ENCODE results near the gene SNTB2. TPM values are rescaled to one million over a fixed set of nuclear protein-coding genes. Genes with fewer than 3 reads are reported as not detected.

SNTB2 gene
- total RNA-seq, 1 donor from 2014 or later = 22.9 TPM

DNA sequence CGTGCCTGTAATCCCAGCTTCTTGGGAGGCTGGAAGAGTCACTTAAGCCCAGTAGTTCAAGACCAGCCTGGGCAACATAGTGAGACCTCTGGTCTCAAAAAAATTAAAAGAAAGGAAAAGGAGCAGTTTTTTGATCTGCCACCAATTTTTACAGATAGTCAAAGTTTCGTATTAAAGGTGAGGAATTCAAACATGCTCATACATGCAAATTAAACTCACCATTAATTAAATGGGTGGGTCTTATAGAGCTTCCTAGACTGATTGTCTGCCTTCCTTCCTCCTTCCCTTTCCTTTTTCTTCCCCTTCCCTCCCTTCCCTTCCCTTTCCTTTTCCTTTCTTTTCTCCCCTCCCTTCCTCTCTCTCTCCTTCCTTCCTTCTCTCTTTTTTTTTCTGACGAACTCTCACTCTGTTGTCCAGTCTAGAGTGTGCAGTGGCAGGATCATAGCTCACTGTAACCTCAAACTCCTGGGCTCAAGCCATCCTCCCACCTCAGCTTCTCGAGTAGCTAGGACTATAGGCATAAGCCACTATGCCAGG is 87.8 kb downstream of the SNTB2 start:
- no peak overlapping the region for H3K4me2 ChIP-seq
- no peak overlapping the region for H3K9ac ChIP-seq
- H3F3A ChIP-seq (ENCODE audit: low read depth) = no peaks in the 10 kb centered on the region
- Mint-ChIP-seq H3K4me1 (no peaks in the 10 kb centered on the region), H3K27ac (no peak overlapping the region), H3K27me3 (ENCODE audit: insufficient read depth, low read depth) (no peaks in the 10 kb centered on the region), H3K4me3 (no peak overlapping the region), H3K9me3 (peaks cover 2% of the 10 kb centered on the region), H3K36me3 (peaks cover 23% of the 10 kb centered on the region)
- no peaks in the 10 kb centered on the region for H3K9me3 ChIP-seq (ENCODE audit: low read depth)
- no peaks in the 10 kb centered on the region for H3K4me1 ChIP-seq
- no peak overlapping the region for H2AFZ ChIP-seq (replicated peaks)
- H4K20me1 ChIP-seq (ENCODE audit: low read depth) = no peaks in the 10 kb centered on the region
- no peak for DNase-seq (ENCODE audit: low spot score)
- no peaks in the 10 kb centered on the region for H3K79me2 ChIP-seq (ENCODE audit: low read depth)
- TF ChIP-seq, protein P1, sequence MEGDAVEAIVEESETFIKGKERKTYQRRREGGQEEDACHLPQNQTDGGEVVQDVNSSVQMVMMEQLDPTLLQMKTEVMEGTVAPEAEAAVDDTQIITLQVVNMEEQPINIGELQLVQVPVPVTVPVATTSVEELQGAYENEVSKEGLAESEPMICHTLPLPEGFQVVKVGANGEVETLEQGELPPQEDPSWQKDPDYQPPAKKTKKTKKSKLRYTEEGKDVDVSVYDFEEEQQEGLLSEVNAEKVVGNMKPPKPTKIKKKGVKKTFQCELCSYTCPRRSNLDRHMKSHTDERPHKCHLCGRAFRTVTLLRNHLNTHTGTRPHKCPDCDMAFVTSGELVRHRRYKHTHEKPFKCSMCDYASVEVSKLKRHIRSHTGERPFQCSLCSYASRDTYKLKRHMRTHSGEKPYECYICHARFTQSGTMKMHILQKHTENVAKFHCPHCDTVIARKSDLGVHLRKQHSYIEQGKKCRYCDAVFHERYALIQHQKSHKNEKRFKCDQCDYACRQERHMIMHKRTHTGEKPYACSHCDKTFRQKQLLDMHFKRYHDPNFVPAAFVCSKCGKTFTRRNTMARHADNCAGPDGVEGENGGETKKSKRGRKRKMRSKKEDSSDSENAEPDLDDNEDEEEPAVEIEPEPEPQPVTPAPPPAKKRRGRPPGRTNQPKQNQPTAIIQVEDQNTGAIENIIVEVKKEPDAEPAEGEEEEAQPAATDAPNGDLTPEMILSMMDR (IDR thresholded peaks at IDR 0.05) = no peak
- TF ChIP-seq EZH2 (IDR thresholded peaks at IDR 0.05) = no peak
- TF ChIP-seq EZH2phosphoT487 (IDR thresholded peaks at IDR 0.05) = no peak
- no peaks in the 10 kb centered on the region for H3K27me3 ChIP-seq
- H3K27ac ChIP-seq = no peak overlapping the region
- H3K4me3 ChIP-seq = no peak overlapping the region
- no peaks in the 10 kb centered on the region for H3K36me3 ChIP-seq

DNA sequence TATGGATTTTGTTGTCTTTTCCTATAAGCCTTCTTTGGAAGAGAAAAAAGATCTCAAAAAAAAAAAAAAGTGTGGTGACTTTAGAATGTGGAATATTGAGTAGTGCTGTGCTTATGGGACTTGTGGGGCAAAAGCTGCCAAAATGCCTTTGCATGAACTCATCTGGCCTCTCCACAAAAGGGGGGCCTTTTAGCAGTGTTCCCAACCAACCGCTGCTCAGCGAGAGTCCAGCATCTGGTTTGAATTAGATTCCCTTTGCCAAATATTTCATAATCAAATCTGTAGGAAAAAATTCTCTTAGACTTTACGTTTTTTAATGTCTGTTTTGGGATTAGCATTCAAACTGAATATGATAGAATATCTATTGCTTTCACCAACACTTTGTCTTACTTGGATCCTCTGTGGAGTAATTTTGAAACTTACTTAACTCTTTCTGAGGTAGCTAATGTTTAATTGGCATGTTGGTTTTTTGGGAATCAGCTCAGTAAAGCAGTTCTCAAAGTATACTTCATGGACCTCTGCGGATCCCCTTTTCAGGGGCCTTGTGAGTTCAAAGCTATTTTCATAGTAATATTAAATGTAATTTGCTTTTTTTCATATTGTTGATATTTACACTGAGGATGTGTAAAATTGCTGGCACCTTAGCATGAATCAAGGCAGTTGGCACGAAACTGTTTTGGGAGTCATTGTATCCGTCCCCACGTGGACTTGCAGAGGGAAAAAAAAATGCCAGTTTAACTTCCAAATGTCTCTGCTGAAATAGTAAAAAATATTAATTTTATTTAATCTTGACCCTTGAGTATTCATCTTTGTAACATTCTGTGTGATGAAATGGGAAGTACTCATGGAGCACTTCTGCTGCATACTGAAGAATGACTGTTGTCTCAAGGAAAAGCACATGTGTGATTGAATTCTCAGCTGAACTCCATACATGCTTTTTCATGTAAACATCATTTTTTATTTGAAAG is 89.5 kb downstream of the SNTB2 start:
- H3K9ac ChIP-seq = no peak overlapping the region
- H3K27me3 ChIP-seq = no peaks in the 10 kb centered on the region
- no peak for DNase-seq (ENCODE audit: low spot score)
- H3K4me2 ChIP-seq = no peak overlapping the region
- no peak overlapping the region for H3K4me3 Mint-ChIP-seq
- H3K79me2 ChIP-seq (ENCODE audit: low read depth) = no peaks in the 10 kb centered on the region
- peaks cover 4% of the 10 kb centered on the region for H3F3A ChIP-seq (ENCODE audit: low read depth)
- no peak overlapping the region for H3K4me3 ChIP-seq
- H3K4me1 ChIP-seq = no peaks in the 10 kb centered on the region
- peaks cover 4% of the 10 kb centered on the region for H3K9me3 Mint-ChIP-seq
- H3K27ac ChIP-seq = no peak overlapping the region
- H3K27me3 Mint-ChIP-seq (ENCODE audit: insufficient read depth, low read depth) = no peaks in the 10 kb centered on the region
- peaks cover 17% of the 10 kb centered on the region for H3K36me3 Mint-ChIP-seq
- no peaks in the 10 kb centered on the region for H3K9me3 ChIP-seq (ENCODE audit: low read depth)
- no peaks in the 10 kb centered on the region for H3K4me1 Mint-ChIP-seq
- no peaks in the 10 kb centered on the region for H4K20me1 ChIP-seq (ENCODE audit: low read depth)
- no peaks in the 10 kb centered on the region for H3K36me3 ChIP-seq
- no peak overlapping the region for H2AFZ ChIP-seq (replicated peaks)
- TF ChIP-seq EZH2 (IDR thresholded peaks at IDR 0.05) (no peak), EZH2phosphoT487 (IDR thresholded peaks at IDR 0.05) (no peak)
- TF ChIP-seq, protein P1 (IDR thresholded peaks at IDR 0.05) = no peak
- no peak overlapping the region for H3K27ac Mint-ChIP-seq

DNA sequence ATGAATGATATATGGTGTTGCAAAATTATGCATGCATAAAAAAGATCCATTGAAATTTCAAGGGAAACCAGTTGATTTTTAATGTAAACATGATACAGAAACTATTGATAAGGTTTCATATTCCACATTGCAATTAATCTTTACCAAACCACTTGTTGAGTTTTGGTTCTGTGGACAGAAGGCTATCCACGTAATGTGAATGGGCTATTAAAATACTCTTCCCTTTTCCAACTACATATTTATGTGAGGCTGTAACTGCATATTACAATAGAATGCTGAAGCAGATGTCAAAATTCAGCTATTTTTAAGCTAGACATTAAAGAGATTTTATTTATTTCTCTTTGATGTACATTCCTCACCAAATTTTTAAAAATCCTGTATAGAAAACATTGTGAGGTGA is 90.4 kb downstream of the SNTB2 start:
- Histone ChIP-seq H3K79me2 (ENCODE audit: low read depth) (no peaks in the 10 kb centered on the region), H3K27me3 (no peaks in the 10 kb centered on the region), H3K4me1 (no peaks in the 10 kb centered on the region), H3F3A (ENCODE audit: low read depth) (peaks cover 4% of the 10 kb centered on the region), H3K4me2 (no peak overlapping the region), H3K4me3 (no peak overlapping the region), H3K27ac (no peak overlapping the region), H3K9ac (no peak overlapping the region), H4K20me1 (ENCODE audit: low read depth) (no peaks in the 10 kb centered on the region), H3K36me3 (no peaks in the 10 kb centered on the region), H3K9me3 (ENCODE audit: low read depth) (no peaks in the 10 kb centered on the region), H2AFZ (replicated peaks) (no peak overlapping the region)
- Mint-ChIP-seq H3K36me3 (peaks cover 14% of the 10 kb centered on the region), H3K4me3 (no peak overlapping the region), H3K4me1 (no peaks in the 10 kb centered on the region), H3K27me3 (ENCODE audit: insufficient read depth, low read depth) (no peaks in the 10 kb centered on the region), H3K27ac (no peak overlapping the region), H3K9me3 (peaks cover 4% of the 10 kb centered on the region)
- TF ChIP-seq, protein P1 (IDR thresholded peaks at IDR 0.05) = no peak
- TF ChIP-seq EZH2 (IDR thresholded peaks at IDR 0.05) = no peak
- no peak for TF ChIP-seq EZH2phosphoT487 (IDR thresholded peaks at IDR 0.05)
- no peak for DNase-seq (ENCODE audit: low spot score)
